GM12892 (cell line): ENCODE measurements around the gene PARD3.

ENCODE experiments used
- POLR2A ChIP-seq: IDR thresholded peaks from 2 replicates; pipeline ENCODE4 v1.6.1; 2011; ENCODE audit warnings: low read depth, low read length, control low read depth
- POLR2AphosphoS5 ChIP-seq: IDR thresholded peaks from 2 replicates; pipeline ENCODE4 v1.6.1; 2011; ENCODE audit warnings: low read depth, low read length, control low read depth

DNA sequence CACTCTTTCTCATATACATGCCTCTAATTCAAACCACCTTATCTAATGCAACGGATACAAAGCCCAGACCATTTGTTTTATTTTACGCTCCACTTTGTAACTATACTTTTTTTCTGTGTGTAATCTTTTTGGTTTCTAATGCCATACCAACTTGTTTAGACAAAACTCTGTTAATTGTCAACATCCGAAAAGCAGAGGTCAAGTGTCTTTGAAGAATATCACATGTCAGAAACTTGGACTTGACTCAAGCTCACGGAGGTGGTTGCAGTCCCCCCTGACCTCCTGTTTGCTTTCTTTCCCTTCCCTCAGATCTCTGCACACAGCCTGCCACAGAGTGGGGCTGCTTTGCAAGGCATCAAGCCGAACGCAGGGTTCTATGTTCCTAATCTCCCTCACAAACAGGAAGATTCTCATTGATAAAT lies 698.9 kb downstream of the PARD3 start:
- TF ChIP-seq POLR2A (no peak), POLR2AphosphoS5 (no peak)
